Kidney epithelial cell (primary cell): ENCODE results near the gene RAB36. TPM values are rescaled to one million over a fixed set of nuclear protein-coding genes. Genes with fewer than 3 reads are reported as not detected.

Experiments used
- DNase-seq: peaks from one replicate; pipeline ENCODE4 v3.0.0-alpha.2; 2010; ENCODE audit warnings: low read depth
- H3K27me3 ChIP-seq: 2 replicates; pipeline ENCODE4 v1.6.0; 2011; ENCODE audit warnings: low read length; ENCODE audit not compliant: control insufficient read depth, insufficient read depth
- H3K36me3 ChIP-seq: 2 replicates; pipeline ENCODE4 v1.5.1; 2011; ENCODE audit warnings: low read length; ENCODE audit not compliant: control insufficient read depth, insufficient read depth
- H3K4me3 ChIP-seq: 2 replicates; pipeline ENCODE4 v1.5.1; 2011; ENCODE audit warnings: low read depth, mild to moderate bottlenecking, control low read depth, low read length
- total RNA-seq: library from RNA; depleted of rRNA; stranded (reverse); fragments of >200 nt; gene quantifications from 2 replicates; pipeline ENCODE4 v1.2.3, GENCODE V29; 2015
- TF ChIP-seq, protein P1 (sequence below): IDR thresholded peaks from 2 replicates; pipeline ENCODE4 v1.5.1; 2011; ENCODE audit warnings: mild to moderate bottlenecking, moderate library complexity, low read length, control low read depth, inconsistent platforms; ENCODE audit not compliant: insufficient read depth, poor library complexity, severe bottlenecking

The RAB36 gene
- total RNA-seq, 1 donor from 2014 or later: 5.7 TPM

DNA sequence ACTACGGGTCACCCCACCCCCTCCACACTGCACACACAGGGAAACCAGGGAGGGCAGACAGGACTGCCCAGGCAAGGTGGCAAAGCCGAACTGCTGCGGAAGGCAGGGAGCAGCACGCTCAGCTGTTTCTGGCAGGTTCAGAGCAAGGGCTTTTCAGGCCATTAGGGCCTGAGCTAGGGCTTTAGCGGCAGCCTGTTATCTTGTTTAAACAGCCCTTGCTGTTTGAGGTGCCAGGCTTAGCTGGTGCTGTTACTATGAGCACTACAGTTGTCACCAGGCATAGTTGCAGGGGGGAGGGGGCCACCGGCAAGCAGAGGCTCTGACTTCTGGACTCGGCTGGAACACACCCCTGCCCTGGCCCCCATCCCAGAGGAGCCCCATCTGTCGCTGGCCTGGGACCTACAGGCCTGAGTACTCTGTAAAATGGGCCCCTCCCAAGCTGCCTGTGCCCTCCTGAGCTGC, 38.3 kb upstream of the RAB36 start:
- TF ChIP-seq, protein P1, sequence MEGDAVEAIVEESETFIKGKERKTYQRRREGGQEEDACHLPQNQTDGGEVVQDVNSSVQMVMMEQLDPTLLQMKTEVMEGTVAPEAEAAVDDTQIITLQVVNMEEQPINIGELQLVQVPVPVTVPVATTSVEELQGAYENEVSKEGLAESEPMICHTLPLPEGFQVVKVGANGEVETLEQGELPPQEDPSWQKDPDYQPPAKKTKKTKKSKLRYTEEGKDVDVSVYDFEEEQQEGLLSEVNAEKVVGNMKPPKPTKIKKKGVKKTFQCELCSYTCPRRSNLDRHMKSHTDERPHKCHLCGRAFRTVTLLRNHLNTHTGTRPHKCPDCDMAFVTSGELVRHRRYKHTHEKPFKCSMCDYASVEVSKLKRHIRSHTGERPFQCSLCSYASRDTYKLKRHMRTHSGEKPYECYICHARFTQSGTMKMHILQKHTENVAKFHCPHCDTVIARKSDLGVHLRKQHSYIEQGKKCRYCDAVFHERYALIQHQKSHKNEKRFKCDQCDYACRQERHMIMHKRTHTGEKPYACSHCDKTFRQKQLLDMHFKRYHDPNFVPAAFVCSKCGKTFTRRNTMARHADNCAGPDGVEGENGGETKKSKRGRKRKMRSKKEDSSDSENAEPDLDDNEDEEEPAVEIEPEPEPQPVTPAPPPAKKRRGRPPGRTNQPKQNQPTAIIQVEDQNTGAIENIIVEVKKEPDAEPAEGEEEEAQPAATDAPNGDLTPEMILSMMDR: no peak
- no peak overlapping the region for H3K4me3 ChIP-seq
- no peaks in the 10 kb centered on the region for H3K36me3 ChIP-seq
- no peaks in the 10 kb centered on the region for H3K27me3 ChIP-seq
- no peak for DNase-seq

GRCh38 chr22:23107487-23108248, 37.6 kb upstream of the RAB36 start:
- Histone ChIP-seq H3K4me3 (no peak overlapping the region), H3K36me3 (no peaks in the 10 kb centered on the region), H3K27me3 (no peaks in the 10 kb centered on the region)
- TF ChIP-seq, protein P1: no peak
- no peak for DNase-seq

GRCh38 chr22:23108249-23109078, 36.8 kb upstream of the RAB36 start:
- Histone ChIP-seq H3K27me3 (no peaks in the 10 kb centered on the region), H3K4me3 (no peak overlapping the region), H3K36me3 (no peaks in the 10 kb centered on the region)
- no peak for DNase-seq
- TF ChIP-seq, protein P1: no peak

GRCh38 chr22:23109079-23109347, 36.3 kb upstream of the RAB36 start:
- H3K27me3 ChIP-seq: no peaks in the 10 kb centered on the region
- DNase-seq: no peak
- TF ChIP-seq, protein P1: no peak
- H3K4me3 ChIP-seq: no peak overlapping the region
- H3K36me3 ChIP-seq: no peaks in the 10 kb centered on the region

DNA sequence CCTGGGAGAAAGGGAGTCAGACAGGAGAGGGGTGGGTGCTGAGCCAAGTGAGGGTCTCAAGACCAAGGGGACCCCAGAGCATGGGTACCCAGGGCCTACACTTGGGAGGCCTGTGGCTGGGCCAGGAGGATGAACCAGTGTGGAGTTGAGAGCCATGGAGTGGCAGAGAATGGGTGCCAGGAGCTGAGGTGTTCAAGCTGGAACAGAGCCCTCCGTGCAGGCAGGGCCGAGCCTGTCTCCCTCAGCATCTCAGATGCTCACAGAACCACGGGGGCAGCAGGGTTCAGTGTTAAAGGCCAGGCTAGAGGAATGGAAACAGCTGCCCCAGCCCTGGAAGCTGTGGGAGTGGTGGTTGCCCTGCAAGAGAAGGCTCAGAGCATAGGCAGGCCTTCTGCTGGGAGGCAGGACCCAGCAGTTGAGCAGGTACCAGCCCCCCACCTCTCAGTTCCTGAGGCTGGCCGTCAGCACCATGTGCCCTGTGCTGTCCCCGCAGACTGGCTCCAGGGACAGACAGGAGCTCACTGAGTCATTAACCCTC, 35.8 kb upstream of the RAB36 start:
- Histone ChIP-seq H3K36me3 (no peaks in the 10 kb centered on the region), H3K27me3 (no peaks in the 10 kb centered on the region), H3K4me3 (no peak overlapping the region)
- TF ChIP-seq, protein P1: no peak
- DNase-seq: no peak
